Activated T-helper 2 cell treated with anti-CD3 and anti-CD28 coated beads, Interferon-gamma antibody, Interleukin-2, Interleukin-4, amounts not matched to agents 10 μg/mL and 5 μg/mL and 100 μg/mL, durations not matched to agents 14 hours and 24 hours and 36 hours (primary cell): ENCODE data around the gene DYNLT2. TPM values are rescaled to one million over a fixed set of nuclear protein-coding genes. Genes with fewer than 3 reads are reported as not detected.
"Not testable (repeated sequence)": the region's sequence is repeated elsewhere in the genome, so short reads cannot be mapped to it uniquely, and the experiment has no call there.

Experiments used
- DNase-seq: peaks from one replicate; pipeline ENCODE4 v3.0.0; 2021; ENCODE audit warnings: low spot score
- H3K27ac Mint-ChIP-seq: one replicate; pipeline ENCODE4 v1.8.0; 2021; ENCODE audit warnings: mixed read lengths
- H3K27me3 Mint-ChIP-seq: one replicate; pipeline ENCODE4 v1.8.0; 2021; ENCODE audit warnings: low read depth, mixed read lengths
- H3K36me3 Mint-ChIP-seq: one replicate; pipeline ENCODE4 v1.8.0; 2021; ENCODE audit warnings: low read depth, mixed read lengths
- H3K4me1 Mint-ChIP-seq: one replicate; pipeline ENCODE4 v1.8.0; 2021; ENCODE audit warnings: low read depth, mixed read lengths
- H3K4me3 Mint-ChIP-seq: one replicate; pipeline ENCODE4 v1.8.0; 2021; ENCODE audit warnings: low read depth, mild to moderate bottlenecking, moderate library complexity, mixed read lengths
- H3K9me3 Mint-ChIP-seq: one replicate; pipeline ENCODE4 v1.8.0; 2021; ENCODE audit warnings: mixed read lengths
- intact Hi-C: fragments of 100-400 bp; cut with micrococcal nuclease; formaldehyde crosslinking; loops from one replicate; pipeline ENCODE4 v1.15.1; 2023
- total RNA-seq: library from RNA; stranded (reverse); gene quantifications from 2 replicates; pipeline ENCODE4 v1.2.3, GENCODE V29; 2022

DYNLT2 gene
- total RNA-seq, 1 donor from 2014 or later: 2.1 TPM

DNA sequence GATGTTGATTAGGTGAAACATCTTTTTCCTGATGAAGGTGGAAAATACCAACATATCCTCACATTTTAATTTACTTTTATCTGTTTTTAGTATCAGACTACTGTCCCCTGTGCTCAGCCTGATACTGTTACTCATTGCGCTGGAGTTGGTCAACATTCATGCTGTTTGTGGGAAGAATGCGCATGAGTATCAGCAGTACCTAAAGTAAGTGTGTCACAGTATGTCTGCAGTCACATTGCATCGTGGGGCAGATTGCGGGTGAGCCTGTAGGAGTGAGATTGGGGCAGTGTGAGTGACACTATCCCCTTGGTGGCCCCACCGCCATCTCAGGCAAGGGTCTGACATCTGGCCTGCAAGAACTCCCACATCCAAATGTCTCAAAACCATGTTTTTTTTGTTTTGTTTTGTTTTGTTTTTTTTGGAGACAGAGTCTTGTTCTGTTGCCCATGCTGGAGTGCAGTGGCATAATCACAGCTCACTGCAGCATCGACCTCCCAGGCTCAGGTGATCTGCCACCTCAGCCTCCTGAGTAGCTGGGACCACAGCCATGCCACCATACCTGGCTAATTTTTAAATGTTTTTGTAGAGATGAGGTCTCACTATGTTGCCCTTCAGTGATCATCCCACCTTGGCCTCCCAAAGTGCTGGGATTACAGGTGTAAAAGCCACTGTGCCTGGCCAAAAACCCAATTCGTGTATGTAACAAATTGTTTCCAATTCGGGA, 27.9 kb upstream of the DYNLT2 start:
- no peak for DNase-seq
- H3K36me3 Mint-ChIP-seq: peaks cover 46% of the 10 kb centered on the region
- H3K4me1 Mint-ChIP-seq: no peaks in the 10 kb centered on the region
- no peaks in the 10 kb centered on the region for H3K9me3 Mint-ChIP-seq
- no peak overlapping the region for H3K27ac Mint-ChIP-seq
- H3K27me3 Mint-ChIP-seq: no peaks in the 10 kb centered on the region
- intact Hi-C loops: no loop called here
- H3K4me3 Mint-ChIP-seq: no peak overlapping the region

DNA sequence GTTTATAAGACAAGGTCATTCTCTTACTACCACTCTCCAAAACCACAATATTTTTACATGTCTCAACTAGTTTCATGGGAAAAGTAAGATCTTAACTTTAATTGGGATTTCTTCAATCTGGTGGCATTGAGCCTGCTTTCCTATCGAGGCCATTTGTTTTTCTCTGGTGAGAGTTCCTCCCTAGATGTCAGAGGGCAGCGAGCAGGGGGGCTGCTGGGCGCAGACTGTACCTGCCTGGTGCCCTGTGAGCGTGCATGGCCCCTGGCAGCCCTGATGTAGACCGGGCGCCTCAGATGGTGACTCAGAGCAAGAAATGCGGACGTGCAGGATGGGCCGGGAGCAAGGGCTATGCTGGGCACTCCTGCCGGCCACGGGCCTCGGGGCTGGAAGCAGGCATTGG, 27.3 kb upstream of the DYNLT2 start:
- no peak overlapping the region for H3K4me3 Mint-ChIP-seq
- no peaks in the 10 kb centered on the region for H3K9me3 Mint-ChIP-seq
- H3K27ac Mint-ChIP-seq: no peak overlapping the region
- DNase-seq: no peak
- peaks cover 41% of the 10 kb centered on the region for H3K36me3 Mint-ChIP-seq
- no peaks in the 10 kb centered on the region for H3K4me1 Mint-ChIP-seq
- H3K27me3 Mint-ChIP-seq: no peaks in the 10 kb centered on the region
- intact Hi-C loops: no loop called here

DNA sequence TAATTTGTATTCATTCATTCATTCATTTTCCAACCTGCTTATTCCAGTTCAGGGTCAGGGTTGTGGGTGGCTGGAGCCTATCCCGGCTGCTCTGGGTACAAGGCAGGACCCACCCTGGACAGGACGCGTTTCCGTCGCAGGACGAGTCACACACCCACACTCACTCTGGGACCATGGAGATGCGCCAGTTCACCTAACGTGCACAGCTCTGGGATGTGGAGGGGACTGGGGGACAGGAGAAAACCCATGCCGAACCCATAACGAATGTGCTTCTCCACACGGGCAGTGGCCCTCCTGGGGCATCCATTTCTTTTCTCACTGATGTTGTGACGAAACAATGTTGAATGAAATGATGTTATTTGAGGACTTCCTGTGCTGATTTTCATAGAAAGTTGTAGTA, 26.5 kb upstream of the DYNLT2 start:
- intact Hi-C loops: no loop called here
- no peak for DNase-seq
- no peaks in the 10 kb centered on the region for H3K4me1 Mint-ChIP-seq
- H3K27ac Mint-ChIP-seq: no peak overlapping the region
- H3K36me3 Mint-ChIP-seq: peaks cover 42% of the 10 kb centered on the region
- no peaks in the 10 kb centered on the region for H3K27me3 Mint-ChIP-seq
- H3K9me3 Mint-ChIP-seq: no peaks in the 10 kb centered on the region
- H3K4me3 Mint-ChIP-seq: no peak overlapping the region

DNA sequence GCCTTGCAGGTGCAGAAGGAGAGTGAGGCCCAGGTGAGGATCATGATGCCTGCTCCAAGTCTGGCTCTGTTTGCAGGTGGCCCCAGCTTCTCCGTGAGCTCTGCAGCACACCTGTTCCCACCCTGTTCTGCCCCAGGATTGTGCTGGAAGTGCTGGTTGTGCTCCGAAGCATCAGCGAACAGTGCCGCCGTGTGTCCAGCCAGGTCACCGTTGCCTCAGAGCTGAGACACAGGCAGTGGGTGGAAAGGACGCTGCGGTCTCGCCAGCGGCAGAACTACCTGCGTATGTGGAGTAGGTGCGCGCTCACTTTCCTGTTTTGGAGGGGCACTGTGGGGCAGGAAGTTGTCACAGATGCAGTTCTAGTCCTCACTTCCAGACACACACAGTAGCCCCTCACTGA, 25.0 kb upstream of the DYNLT2 start:
- intact Hi-C loops: no loop called here
- DNase-seq: no peak
- Mint-ChIP-seq H3K27me3 (no peaks in the 10 kb centered on the region), H3K4me3 (no peak overlapping the region), H3K27ac (no peak overlapping the region), H3K9me3 (no peaks in the 10 kb centered on the region), H3K4me1 (no peaks in the 10 kb centered on the region), H3K36me3 (peaks cover 41% of the 10 kb centered on the region)

DNA sequence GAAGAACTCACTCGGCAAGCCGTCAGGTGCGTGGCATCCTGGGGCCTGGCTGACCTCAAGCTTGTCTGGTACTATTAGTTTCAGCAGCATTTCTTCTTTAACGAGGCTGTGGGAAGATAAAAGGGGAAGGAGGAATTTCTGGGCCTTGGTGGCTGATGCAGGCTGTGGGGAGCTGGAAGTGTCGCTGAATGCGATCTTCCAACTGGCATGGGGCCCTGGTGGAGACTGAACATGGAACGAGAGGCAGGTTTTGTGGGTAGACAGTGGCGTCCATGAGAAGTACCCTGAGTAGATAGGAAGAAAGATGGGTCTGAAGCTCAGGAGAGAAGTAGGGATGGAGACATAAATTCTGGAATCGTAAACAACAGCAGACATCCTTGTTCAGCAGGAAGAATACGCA, 23.9 kb upstream of the DYNLT2 start:
- H3K4me3 Mint-ChIP-seq: no peak overlapping the region
- DNase-seq: no peak

DNA sequence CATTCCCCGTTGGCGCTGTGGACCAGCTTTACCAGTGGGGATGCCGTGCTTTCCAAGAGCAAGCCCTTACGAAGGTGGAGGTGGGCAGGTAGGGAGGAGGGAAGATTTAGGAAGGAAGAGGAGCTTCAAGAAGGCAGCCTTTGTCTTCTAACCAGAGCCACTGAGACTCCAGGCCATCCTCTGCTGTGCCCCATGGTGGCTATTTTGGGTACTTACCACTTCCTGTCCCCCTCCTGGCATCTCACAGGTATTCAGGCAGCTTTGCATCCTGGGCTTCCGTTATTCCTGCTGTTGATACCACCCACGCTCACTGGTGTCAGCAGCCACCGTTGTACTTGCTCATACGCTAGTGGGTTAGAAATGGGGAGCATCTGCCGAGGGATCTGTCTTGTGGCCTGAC, 23.0 kb upstream of the DYNLT2 start:
- Mint-ChIP-seq H3K27me3 (no peaks in the 10 kb centered on the region), H3K4me3 (no peak overlapping the region), H3K4me1 (no peaks in the 10 kb centered on the region), H3K27ac (no peak overlapping the region), H3K36me3 (peaks cover 38% of the 10 kb centered on the region), H3K9me3 (no peaks in the 10 kb centered on the region)
- intact Hi-C loops: no loop called here
- no peak for DNase-seq

More for the DNA sequence above, 23.9 kb upstream of the DYNLT2 start:
- Mint-ChIP-seq H3K27ac (no peak overlapping the region), H3K36me3 (peaks cover 31% of the 10 kb centered on the region), H3K4me1 (no peaks in the 10 kb centered on the region), H3K9me3 (no peaks in the 10 kb centered on the region), H3K27me3 (no peaks in the 10 kb centered on the region)
- intact Hi-C loops: no loop called here

DNA sequence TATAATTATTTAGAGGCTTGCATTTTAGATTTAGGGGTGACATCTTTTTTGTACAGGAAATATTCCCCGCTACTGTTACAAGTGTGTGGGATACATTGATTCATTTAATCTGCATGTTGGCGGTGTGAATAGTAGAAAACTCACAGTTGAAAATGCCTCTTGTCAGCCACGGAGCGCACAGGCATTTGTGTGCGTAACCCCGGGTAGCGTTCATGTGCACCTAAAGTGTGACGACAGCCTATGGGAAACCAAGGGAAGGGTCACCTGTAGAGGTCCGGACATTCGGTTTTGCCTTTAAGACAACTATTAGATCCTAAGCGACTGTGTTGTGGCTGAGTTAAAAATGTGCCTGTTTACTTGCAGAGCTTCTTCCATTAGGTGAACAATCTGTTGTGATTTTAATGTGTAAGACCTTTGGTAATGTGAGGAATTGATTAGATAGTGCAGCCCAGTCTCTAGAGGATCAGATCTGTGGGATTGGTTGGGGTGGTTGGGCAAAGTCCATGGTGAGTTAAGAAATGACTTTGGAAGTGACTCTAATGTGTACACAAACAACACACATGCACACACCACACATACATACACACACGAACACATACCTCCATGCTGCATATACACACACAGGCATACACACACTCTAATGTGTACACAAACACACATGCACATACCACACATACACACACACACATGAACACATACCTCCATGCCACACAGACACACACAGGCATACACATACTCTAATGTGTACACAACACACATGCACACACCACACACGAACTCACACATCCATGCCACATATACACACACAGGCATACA, 15.8 kb upstream of the DYNLT2 start:
- Mint-ChIP-seq H3K9me3 (no peaks in the 10 kb centered on the region), H3K4me3 (no peak overlapping the region), H3K27ac (no peak overlapping the region), H3K4me1 (peaks cover 2% of the 10 kb centered on the region), H3K27me3 (no peaks in the 10 kb centered on the region), H3K36me3 (peaks cover 47% of the 10 kb centered on the region)
- intact Hi-C loops: no loop called here
- no peak for DNase-seq

DNA sequence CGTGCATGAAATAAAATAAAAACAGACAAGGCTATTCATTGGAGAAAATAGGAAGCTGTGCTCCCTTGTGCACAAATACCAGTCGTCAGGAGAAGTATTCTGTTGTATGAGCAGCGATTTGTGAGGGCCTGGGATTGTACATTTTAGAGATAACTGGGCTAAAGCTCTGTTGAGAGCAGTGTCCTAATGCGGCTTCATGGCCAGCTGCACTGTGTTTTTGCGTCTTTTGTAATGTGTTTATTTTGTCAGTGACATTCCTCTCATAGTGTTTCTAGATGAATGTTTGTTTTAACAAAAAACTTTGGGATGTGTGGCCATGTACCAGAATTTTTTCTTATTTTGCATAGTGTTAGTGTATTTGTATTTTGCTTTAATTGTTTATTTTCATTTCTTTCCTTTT, 14.9 kb upstream of the DYNLT2 start:
- Mint-ChIP-seq H3K4me3 (no peak overlapping the region), H3K27ac (no peak overlapping the region), H3K9me3 (no peaks in the 10 kb centered on the region), H3K27me3 (no peaks in the 10 kb centered on the region), H3K36me3 (peaks cover 46% of the 10 kb centered on the region), H3K4me1 (peaks cover 2% of the 10 kb centered on the region)
- DNase-seq: no peak
- intact Hi-C loops: no loop called here

GRCh38 chr6:169765789-169766188, 14.4 kb upstream of the DYNLT2 start:
- H3K4me1 Mint-ChIP-seq, DNase-seq, H3K27me3 Mint-ChIP-seq, intact Hi-C loops, H3K9me3 Mint-ChIP-seq, H3K27ac Mint-ChIP-seq, H3K4me3 Mint-ChIP-seq: not testable (repeated sequence)
- peaks cover 46% of the 10 kb centered on the region for H3K36me3 Mint-ChIP-seq

GRCh38 chr6:169763881-169764280, 12.5 kb upstream of the DYNLT2 start:
- no peak overlapping the region for H3K4me3 Mint-ChIP-seq
- no peak for DNase-seq
- H3K9me3 Mint-ChIP-seq: no peaks in the 10 kb centered on the region
- no peaks in the 10 kb centered on the region for H3K27me3 Mint-ChIP-seq
- peaks cover 55% of the 10 kb centered on the region for H3K36me3 Mint-ChIP-seq
- intact Hi-C loops: no loop called here
- H3K4me1 Mint-ChIP-seq: peaks cover 2% of the 10 kb centered on the region
- no peak overlapping the region for H3K27ac Mint-ChIP-seq

DNA sequence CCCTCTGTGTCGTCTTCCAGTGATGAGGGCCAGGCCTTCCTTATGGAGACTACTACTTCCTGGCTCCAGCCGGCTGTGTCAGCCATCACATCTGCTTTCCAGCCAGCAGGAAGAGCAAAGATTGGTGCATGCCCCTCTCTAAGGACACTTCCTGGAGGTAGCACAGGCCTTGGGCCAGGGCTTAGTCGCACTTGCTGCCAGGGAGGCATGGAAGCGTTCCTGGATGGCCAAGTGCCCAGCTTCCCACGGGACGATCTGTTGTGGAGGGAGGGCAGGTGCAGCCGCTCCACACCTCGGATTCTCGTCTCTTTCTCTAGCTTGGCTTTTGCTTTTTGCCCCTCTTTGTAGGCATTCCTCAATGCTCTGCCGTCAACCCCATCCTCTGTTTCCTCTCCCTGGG, 11.9 kb upstream of the DYNLT2 start:
- intact Hi-C loops: no loop called here
- Mint-ChIP-seq H3K27me3 (no peaks in the 10 kb centered on the region), H3K27ac (no peak overlapping the region), H3K9me3 (no peaks in the 10 kb centered on the region), H3K4me1 (peaks cover 2% of the 10 kb centered on the region), H3K36me3 (peaks cover 60% of the 10 kb centered on the region), H3K4me3 (no peak overlapping the region)
- DNase-seq: no peak

DNA sequence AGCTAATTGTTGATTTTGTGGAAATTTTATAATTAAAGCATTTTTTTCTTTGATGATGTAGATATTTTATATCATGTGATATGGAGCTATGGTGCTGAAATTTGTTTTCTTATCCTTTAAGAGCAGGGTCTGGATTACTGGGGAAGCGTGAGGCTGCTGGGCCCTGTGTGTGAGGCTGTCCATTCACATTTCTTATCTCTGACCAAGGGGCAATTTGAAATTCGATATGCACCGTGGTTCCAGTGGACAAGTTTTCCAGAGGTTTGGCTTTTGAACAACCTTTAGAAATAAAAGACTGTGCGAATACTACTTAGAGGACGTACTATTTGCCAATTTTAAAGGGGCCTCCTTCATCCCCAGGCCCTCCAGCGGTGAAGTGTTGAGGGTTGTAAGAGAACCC, 3.8 kb upstream of the DYNLT2 start:
- Mint-ChIP-seq H3K9me3 (no peaks in the 10 kb centered on the region), H3K27ac (no peak overlapping the region), H3K36me3 (peaks cover 44% of the 10 kb centered on the region), H3K4me3 (no peak overlapping the region), H3K4me1 (peaks cover 14% of the 10 kb centered on the region), H3K27me3 (no peaks in the 10 kb centered on the region)
- no peak for DNase-seq
- intact Hi-C loops: loop anchor here (10.0 kb wide), 1 partner anchor 540 kb away; no protein-coding TSS in a partner anchor

GRCh38 chr6:169752074-169752623, 777 bp upstream of the DYNLT2 start:
- intact Hi-C loops: loop anchor here (10.0 kb wide), 1 partner anchor 537 kb away; no protein-coding TSS in a partner anchor

More at GRCh38 chr6:169752074-169752623, 777 bp upstream of the DYNLT2 start:
- Mint-ChIP-seq H3K9me3 (no peaks in the 10 kb centered on the region), H3K4me3 (peak overlapping the region; percentile 97), H3K27ac (peak overlapping the region; percentile 91), H3K36me3 (peaks cover 26% of the 10 kb centered on the region), H3K4me1 (peaks cover 22% of the 10 kb centered on the region), H3K27me3 (no peaks in the 10 kb centered on the region)
- DNase-seq: no peak
